Chondrocyte (in vitro differentiated cells): ENCODE data around the gene NID1. TPM values are rescaled to one million over a fixed set of nuclear protein-coding genes. Genes with fewer than 3 reads are reported as not detected.

Experiments used
- DNase-seq: peaks from one replicate; pipeline ENCODE4 v3.0.0; 2021; ENCODE audit warnings: mixed read lengths, low spot score
- H3K27ac Mint-ChIP-seq: one replicate; pipeline ENCODE4 v1.8.0; 2021; ENCODE audit warnings: mild to moderate bottlenecking, moderate library complexity, mixed read lengths; ENCODE audit not compliant: unreplicated experiment
- H3K27me3 Mint-ChIP-seq: 2 replicates; pipeline ENCODE4 v1.8.0; 2021; ENCODE audit warnings: low read depth, mixed read lengths
- H3K36me3 Mint-ChIP-seq: 2 replicates; pipeline ENCODE4 v1.8.0; 2021; ENCODE audit warnings: low read depth, mixed read lengths
- H3K4me1 Mint-ChIP-seq: 2 replicates; pipeline ENCODE4 v1.8.0; 2021; ENCODE audit warnings: low read depth, mild to moderate bottlenecking, mixed read lengths
- H3K4me3 Mint-ChIP-seq: one replicate; pipeline ENCODE4 v1.8.0; 2021; ENCODE audit warnings: mild to moderate bottlenecking, moderate library complexity, mixed read lengths; ENCODE audit not compliant: unreplicated experiment
- H3K9me3 Mint-ChIP-seq: 2 replicates; pipeline ENCODE4 v1.8.0; 2021; ENCODE audit warnings: low read depth, mixed read lengths
- CTCF ChIP-seq: fragments of 200-600 bp; sonication (generic); IDR thresholded peaks from 2 replicates; pipeline ENCODE4 v1.5.0; 2021; ENCODE audit warnings: antibody characterized with exemption, mild to moderate bottlenecking, moderate library complexity
- total RNA-seq: library from RNA; stranded (reverse); gene quantifications from 3 replicates; pipeline ENCODE4 v1.2.1, GENCODE V29; 2021

NID1 gene
- total RNA-seq, 1 donor from 2014 or later: 99.1 TPM

- Mint-ChIP-seq H3K36me3 (no peaks in the 10 kb centered on the region), H3K9me3 (no peaks in the 10 kb centered on the region), H3K4me3 (no peak overlapping the region), H3K27me3 (no peaks in the 10 kb centered on the region), H3K27ac (no peak overlapping the region), H3K4me1 (no peaks in the 10 kb centered on the region)
- peak; percentile 81 for DNase-seq
- no peak for TF ChIP-seq CTCF
These were observed 46.8 kb upstream of the NID1 start for GRCh38 chr1:236111527-236112331.

GRCh38 chr1:236110137-236110536 is 45.2 kb upstream of the NID1 start:
- Mint-ChIP-seq H3K9me3 (no peaks in the 10 kb centered on the region), H3K27me3 (no peaks in the 10 kb centered on the region), H3K27ac (no peak overlapping the region), H3K36me3 (no peaks in the 10 kb centered on the region), H3K4me3 (no peak overlapping the region), H3K4me1 (no peaks in the 10 kb centered on the region)
- peak; percentile 33 for DNase-seq
- TF ChIP-seq CTCF: no peak

GRCh38 chr1:236108027-236108648 is 43.2 kb upstream of the NID1 start:
- H3K27me3 Mint-ChIP-seq: no peaks in the 10 kb centered on the region
- no peak for TF ChIP-seq CTCF
- H3K27ac Mint-ChIP-seq: no peak overlapping the region
- no peaks in the 10 kb centered on the region for H3K36me3 Mint-ChIP-seq
- peak; percentile 3 for DNase-seq
- H3K4me1 Mint-ChIP-seq: peaks cover 4% of the 10 kb centered on the region
- H3K9me3 Mint-ChIP-seq: no peaks in the 10 kb centered on the region
- no peak overlapping the region for H3K4me3 Mint-ChIP-seq

- TF ChIP-seq CTCF: no peak
- H3K9me3 Mint-ChIP-seq: no peaks in the 10 kb centered on the region
- H3K36me3 Mint-ChIP-seq: no peaks in the 10 kb centered on the region
- H3K27ac Mint-ChIP-seq: no peak overlapping the region
- no peaks in the 10 kb centered on the region for H3K27me3 Mint-ChIP-seq
- H3K4me1 Mint-ChIP-seq: peaks cover 4% of the 10 kb centered on the region
- DNase-seq: peak; percentile 17
- H3K4me3 Mint-ChIP-seq: no peak overlapping the region
These were observed 42.4 kb upstream of the NID1 start for GRCh38 chr1:236107121-236107907.

- DNase-seq: no peak
- Mint-ChIP-seq H3K27ac (no peak overlapping the region), H3K4me1 (peaks cover 7% of the 10 kb centered on the region)
These were observed 38.8 kb upstream of the NID1 start for GRCh38 chr1:236103646-236104218.

More at GRCh38 chr1:236103646-236104218, 38.8 kb upstream of the NID1 start:
- peak; percentile 96 for TF ChIP-seq CTCF
- Mint-ChIP-seq H3K9me3 (no peaks in the 10 kb centered on the region), H3K36me3 (no peaks in the 10 kb centered on the region), H3K27me3 (no peaks in the 10 kb centered on the region), H3K4me3 (no peak overlapping the region)
